ENCODE measurements around the gene TSTD1.
"Not testable (repeated sequence)": the region's sequence is repeated elsewhere in the genome, so short reads cannot be mapped to it uniquely, and the experiment has no call there.

The TSTD1 gene

GRCh38 chr1:161068306-161069234 lies 29.8 kb upstream of the TSTD1 start:
- DNase-seq = peak; percentile 78

GRCh38 chr1:161066694-161067093 lies 27.9 kb upstream of the TSTD1 start:
- DNase-seq = peak; percentile 39

GRCh38 chr1:161065681-161066080 lies 26.9 kb upstream of the TSTD1 start:
- not testable (repeated sequence) for DNase-seq

- DNase-seq = not testable (repeated sequence)
Measured at GRCh38 chr1:161063936-161064335, 25.2 kb upstream of the TSTD1 start.

- no peak for DNase-seq
Measured at GRCh38 chr1:161061419-161061818, 22.7 kb upstream of the TSTD1 start.

GRCh38 chr1:161059293-161059692 lies 20.5 kb upstream of the TSTD1 start:
- DNase-seq = no peak

GRCh38 chr1:161054805-161055204 lies 16.0 kb upstream of the TSTD1 start:
- no peak for DNase-seq

- no peak for DNase-seq
Measured at GRCh38 chr1:161054232-161054631, 15.5 kb upstream of the TSTD1 start.

GRCh38 chr1:161052899-161053298 lies 14.1 kb upstream of the TSTD1 start:
- no peak for DNase-seq

GRCh38 chr1:161051219-161051618 lies 12.5 kb upstream of the TSTD1 start:
- DNase-seq = no peak

GRCh38 chr1:161048949-161049722 lies 10.4 kb upstream of the TSTD1 start:
- DNase-seq = no peak

GRCh38 chr1:161047436-161048420 lies 9.0 kb upstream of the TSTD1 start:
- DNase-seq = no peak

GRCh38 chr1:161046605-161047228 lies 8.0 kb upstream of the TSTD1 start:
- no peak for DNase-seq

- peak; percentile 93 for DNase-seq
Measured at GRCh38 chr1:161045736-161046604, 7.2 kb upstream of the TSTD1 start, which contains the start of gene USF1. TSS of gene USF1 (minus strand) at chr1:161045977. CDS start at chr1:161043275, 2,702 bp downstream.

- peak; percentile 53 for DNase-seq
Measured at GRCh38 chr1:161044908-161045735, 6.4 kb upstream of the TSTD1 start.

GRCh38 chr1:161044535-161044907 lies 5.8 kb upstream of the TSTD1 start:
- DNase-seq = no peak

GRCh38 chr1:161039546-161039945 lies 782 bp upstream of the TSTD1 start:
- DNase-seq = no peak

GRCh38 chr1:161039154-161039545 lies 386 bp upstream of the TSTD1 start:
- DNase-seq = no peak

GRCh38 chr1:161037661-161038522 lies 872 bp downstream of the TSTD1 start:
- no peak for DNase-seq
